Peyer's patch (tissue), 4 donors: ENCODE data around the gene ASRGL1.

Experiments used
- CTCF ChIP-seq, 6 experiments: fragments of 450-650 bp in 4 of 6; fragments of 200-600 bp in 2 of 6; sonication (generic) in 1 of 6; IDR thresholded peaks; one replicate each; pipeline ENCODE4 v1.5.1; 2017 to 2019; ENCODE audit warnings: antibody characterized with exemption in 6 of 6, mild to moderate bottlenecking in 3 of 6, moderate library complexity in 1 of 6
- POLR2A ChIP-seq, 2 donors: fragments of 450-650 bp; IDR thresholded peaks; one replicate each; pipeline ENCODE4 v1.5.1; 2017; ENCODE audit warnings: antibody characterized with exemption in 2 of 2, mild to moderate bottlenecking in 2 of 2, moderate library complexity in 2 of 2

GRCh38 chr11:62401356-62401755, 64.1 kb downstream of the ASRGL1 start:
- no peak for TF ChIP-seq POLR2A (IDR thresholded peaks at IDR 0.05)
- no peak for TF ChIP-seq CTCF (IDR thresholded peaks at IDR 0.05)
